Ascending aorta (tissue), 2 donors: ENCODE data around the gene SLC45A1. TPM values are rescaled to one million over a fixed set of nuclear protein-coding genes. Genes with fewer than 3 reads are reported as not detected.

Source experiments
- DNase-seq, 2 donors: peaks; one replicate each; pipeline ENCODE4 v3.0.0-alpha.2; 2019; ENCODE audit warnings: low spot score in 2 of 2
- H3K27ac ChIP-seq, 2 donors: fragments of 200-600 bp; sonication (generic); one replicate each; pipeline ENCODE4 v1.5.1; 2016 to 2017; ENCODE audit warnings: mild to moderate bottlenecking in 1 of 2
- H3K27me3 ChIP-seq: fragments of 200-600 bp; sonication (generic); one replicate; pipeline ENCODE4 v1.5.1; 2017
- H3K36me3 ChIP-seq, 2 donors: fragments of 200-600 bp; sonication (generic); one replicate each; pipeline ENCODE4 v1.5.1; 2016
- H3K4me1 ChIP-seq, 2 donors: fragments of 200-600 bp; sonication (generic); one replicate each; pipeline ENCODE4 v1.5.1; 2016 to 2017; ENCODE audit warnings: mild to moderate bottlenecking in 1 of 2
- H3K4me3 ChIP-seq, 2 donors: fragments of 200-600 bp; sonication (generic); one replicate each; pipeline ENCODE4 v1.5.1; 2016 to 2017; ENCODE audit warnings: mild to moderate bottlenecking in 1 of 2
- H3K9me3 ChIP-seq, 2 donors: fragments of 200-600 bp; sonication (generic); one replicate each; pipeline ENCODE4 v1.5.1; 2016
- intact Hi-C: fragments of 100-400 bp; cut with DNase I; formaldehyde crosslinking; loops from one replicate; pipeline ENCODE4 v1.15.1; 2023
- total RNA-seq: library from RNA; depleted of rRNA; stranded (reverse); fragments of >200 nt; gene quantifications from one replicate; pipeline ENCODE4 v1.1.0, GENCODE V29; 2016
- TF ChIP-seq, protein P1 (sequence below), 3 experiments: fragments of 200-600 bp in 2 of 3; fragments of 450-650 bp in 1 of 3; sonication (generic) in 2 of 3; IDR thresholded peaks; one replicate each; pipeline ENCODE4 v1.5.1; 2016 to 2019; ENCODE audit warnings: antibody characterized with exemption in 3 of 3, mild to moderate bottlenecking in 1 of 3, moderate library complexity in 1 of 3

The SLC45A1 gene
- total RNA-seq, 1 donor from 2014 or later = 3.2 TPM

DNA sequence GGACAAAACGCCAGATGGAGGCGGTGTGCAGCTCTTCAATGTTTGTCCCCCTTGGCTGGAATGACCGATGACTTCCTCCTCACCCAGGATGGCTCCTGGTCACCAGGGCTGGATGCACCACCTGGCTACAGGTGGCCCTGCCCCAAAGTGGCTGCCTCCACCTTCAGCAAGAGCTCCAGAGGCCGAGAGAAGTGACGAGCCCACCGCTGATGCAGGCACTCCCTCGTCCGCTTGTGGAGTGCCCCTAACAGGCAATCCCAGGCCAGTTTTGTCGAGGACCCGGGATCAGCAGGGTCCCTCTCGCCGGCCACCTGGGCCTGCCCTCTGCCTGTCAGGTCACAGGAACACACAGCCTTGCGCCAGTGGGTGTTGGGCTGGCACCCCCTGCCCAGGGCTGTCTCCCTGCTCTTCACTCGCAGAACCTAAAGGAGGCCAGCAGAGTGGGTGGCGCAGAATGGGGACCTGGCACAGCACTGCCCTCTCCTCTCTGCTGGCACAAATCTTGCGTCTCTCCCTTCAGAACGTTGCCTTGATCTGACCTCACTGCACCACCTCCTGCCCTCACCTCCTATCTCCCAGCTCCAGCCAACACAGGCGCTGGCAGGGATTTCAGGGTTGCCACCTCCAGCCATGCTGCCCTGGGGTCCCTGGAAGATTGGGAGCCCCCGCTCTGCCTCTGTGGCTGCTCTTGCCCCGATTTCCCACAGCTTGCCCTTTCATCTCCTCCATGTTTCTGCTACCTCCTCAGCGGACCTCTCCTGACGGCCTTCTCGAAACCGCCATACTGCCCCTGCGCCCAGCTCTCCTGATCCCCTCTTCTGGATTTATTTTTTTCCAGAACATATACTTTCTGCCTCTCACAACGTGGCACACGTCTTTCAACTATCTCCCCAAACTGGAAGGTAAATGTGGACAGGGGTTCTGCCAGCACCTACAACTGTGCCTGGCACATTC, 38.6 kb downstream of the SLC45A1 start:
- peaks cover 0 to 20% of the 10 kb centered on the region in 2 donors for H3K4me1 ChIP-seq

DNA sequence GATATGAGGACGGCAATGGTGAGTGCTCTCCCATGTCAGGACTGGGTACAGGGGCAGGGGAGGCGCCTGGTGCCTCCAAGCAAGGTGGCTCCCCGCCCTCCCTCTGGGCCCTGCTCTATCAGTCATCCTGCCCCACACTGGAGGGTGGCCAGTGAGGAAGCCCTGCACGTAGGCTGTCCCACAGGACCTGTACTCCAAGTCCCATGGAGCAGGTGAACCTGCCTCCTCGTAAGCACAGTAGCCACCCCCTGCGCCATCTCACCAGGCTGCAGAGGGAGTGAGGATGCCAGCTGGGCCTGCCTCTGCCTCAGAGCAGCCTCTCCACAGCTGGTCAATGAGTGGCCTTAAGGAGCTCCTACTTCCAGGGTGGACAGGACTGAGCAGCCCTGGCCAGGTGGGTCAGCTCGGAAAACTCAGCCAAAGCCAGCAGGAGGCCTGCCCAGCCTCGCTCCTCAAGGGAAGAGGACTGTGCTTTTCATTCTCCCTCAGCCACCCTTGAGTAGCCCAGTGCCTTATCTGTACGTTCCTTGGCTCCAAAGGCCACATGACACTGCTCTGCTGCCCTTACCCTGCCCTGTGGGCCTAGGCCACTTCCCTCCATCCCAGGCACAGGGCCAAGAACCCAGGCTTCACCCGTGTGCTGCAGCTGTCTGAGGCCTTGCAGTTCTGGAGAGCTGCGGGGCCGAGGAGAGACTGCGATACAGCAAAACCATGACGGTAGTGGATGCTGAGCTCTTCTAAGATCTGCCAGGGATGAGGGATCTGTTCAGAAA, 39.6 kb downstream of the SLC45A1 start:
- Histone ChIP-seq H3K9me3 (no peaks in the 10 kb centered on the region), H3K27ac (peak overlapping the region; percentile 23 to 50), H3K4me3 (no peak overlapping the region), H3K4me1 (peaks cover 0 to 13% of the 10 kb centered on the region in 2 donors), H3K27me3 (no peaks in the 10 kb centered on the region), H3K36me3 (peaks cover 81 to 94% of the 10 kb centered on the region in 2 donors)
- no peak for DNase-seq
- TF ChIP-seq, protein P1, sequence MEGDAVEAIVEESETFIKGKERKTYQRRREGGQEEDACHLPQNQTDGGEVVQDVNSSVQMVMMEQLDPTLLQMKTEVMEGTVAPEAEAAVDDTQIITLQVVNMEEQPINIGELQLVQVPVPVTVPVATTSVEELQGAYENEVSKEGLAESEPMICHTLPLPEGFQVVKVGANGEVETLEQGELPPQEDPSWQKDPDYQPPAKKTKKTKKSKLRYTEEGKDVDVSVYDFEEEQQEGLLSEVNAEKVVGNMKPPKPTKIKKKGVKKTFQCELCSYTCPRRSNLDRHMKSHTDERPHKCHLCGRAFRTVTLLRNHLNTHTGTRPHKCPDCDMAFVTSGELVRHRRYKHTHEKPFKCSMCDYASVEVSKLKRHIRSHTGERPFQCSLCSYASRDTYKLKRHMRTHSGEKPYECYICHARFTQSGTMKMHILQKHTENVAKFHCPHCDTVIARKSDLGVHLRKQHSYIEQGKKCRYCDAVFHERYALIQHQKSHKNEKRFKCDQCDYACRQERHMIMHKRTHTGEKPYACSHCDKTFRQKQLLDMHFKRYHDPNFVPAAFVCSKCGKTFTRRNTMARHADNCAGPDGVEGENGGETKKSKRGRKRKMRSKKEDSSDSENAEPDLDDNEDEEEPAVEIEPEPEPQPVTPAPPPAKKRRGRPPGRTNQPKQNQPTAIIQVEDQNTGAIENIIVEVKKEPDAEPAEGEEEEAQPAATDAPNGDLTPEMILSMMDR (IDR thresholded peaks at IDR 0.05) = no peak
- intact Hi-C loops = no loop called here

More for the DNA sequence above, 38.6 kb downstream of the SLC45A1 start:
- Histone ChIP-seq H3K4me3 (no peak overlapping the region), H3K9me3 (no peaks in the 10 kb centered on the region), H3K27ac (peak overlapping the region; percentile 6 to 50), H3K36me3 (peaks cover 71 to 84% of the 10 kb centered on the region in 2 donors), H3K27me3 (no peaks in the 10 kb centered on the region)
- TF ChIP-seq, protein P1 (IDR thresholded peaks at IDR 0.05) = no peak
- intact Hi-C loops = no loop called here
- DNase-seq = no peak

DNA sequence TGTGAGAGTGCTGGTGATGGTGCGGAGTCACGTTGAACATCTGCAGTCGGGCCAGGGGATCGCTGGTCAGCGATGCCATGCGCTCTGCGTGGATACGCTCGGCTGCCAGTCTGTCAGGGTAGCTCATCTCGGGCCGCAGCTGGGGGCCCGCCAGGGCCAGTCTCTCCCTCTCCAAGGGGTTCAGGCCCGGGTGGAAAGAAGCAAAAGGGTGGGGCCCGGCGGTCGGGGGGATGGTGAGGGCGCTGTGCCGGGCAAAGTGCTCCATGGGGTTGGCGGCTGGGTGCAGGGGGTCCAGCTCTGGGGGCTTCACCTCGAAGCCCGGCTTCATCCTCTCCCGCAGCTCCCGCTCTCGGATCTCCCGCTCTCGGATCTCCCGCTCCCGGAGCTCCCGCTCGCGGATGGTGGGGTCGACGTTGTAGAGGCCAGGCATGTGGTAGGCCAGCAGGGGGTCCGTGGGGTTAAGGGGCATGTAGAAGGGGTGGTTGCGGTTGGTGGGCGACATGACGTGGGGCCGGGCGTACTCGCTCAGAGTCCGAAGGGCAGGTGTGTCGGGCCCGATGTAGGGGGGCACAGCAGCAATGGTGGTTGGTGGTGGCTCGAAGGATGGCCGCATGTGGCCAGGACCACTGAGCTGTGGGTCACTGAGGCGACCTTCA, 40.5 kb downstream of the SLC45A1 start:
- TF ChIP-seq, protein P1 (IDR thresholded peaks at IDR 0.05) = no peak
- intact Hi-C loops = no loop called here
- H3K27me3 ChIP-seq = no peaks in the 10 kb centered on the region
- no peaks in the 10 kb centered on the region for H3K9me3 ChIP-seq
- H3K27ac ChIP-seq = peak overlapping the region in 1 of 2 donors; percentile 23
- peaks cover 88 to 100% of the 10 kb centered on the region in 2 donors for H3K36me3 ChIP-seq
- no peak for DNase-seq
- peaks cover 0 to 10% of the 10 kb centered on the region in 2 donors for H3K4me1 ChIP-seq
- H3K4me3 ChIP-seq = no peak overlapping the region

DNA sequence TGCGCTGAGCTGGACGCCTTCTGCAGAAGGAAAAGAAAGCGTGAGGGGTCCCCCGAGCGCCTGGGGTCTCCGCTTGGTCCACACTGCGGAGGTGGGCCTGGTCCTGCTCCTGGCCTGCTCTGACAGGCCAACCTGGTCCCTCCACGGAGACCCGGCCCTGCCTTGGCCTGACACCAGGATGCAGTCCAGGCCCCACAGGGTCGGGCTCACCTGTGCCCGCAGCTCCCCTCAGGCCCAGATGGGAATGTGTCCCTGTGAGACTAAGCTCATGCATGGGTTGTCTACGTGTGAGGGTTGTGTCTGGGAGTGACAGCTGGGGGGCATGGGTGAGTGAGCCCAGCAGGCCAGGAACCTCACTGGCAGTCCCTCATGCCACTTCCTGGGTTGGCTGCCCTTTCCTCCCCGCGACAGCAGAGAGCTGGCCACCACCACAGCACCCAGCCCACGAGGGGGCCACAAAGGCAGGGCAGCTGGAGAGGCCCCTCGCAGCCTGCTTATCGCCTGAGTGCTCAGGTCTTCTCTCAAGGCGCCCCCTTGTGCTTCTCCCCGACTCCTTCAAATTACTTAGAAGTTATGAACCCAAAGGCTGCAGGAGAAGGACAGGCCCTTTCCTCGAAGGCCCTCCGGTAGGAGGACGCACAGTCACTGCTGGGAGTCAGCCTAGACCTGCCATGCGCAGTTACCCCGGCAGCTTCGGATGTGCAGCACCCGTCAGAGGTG, 41.1 kb downstream of the SLC45A1 start:
- Histone ChIP-seq H3K4me3 (no peak overlapping the region), H3K4me1 (peaks cover 0 to 12% of the 10 kb centered on the region in 2 donors), H3K27me3 (no peaks in the 10 kb centered on the region), H3K36me3 (peaks cover 94 to 99% of the 10 kb centered on the region in 2 donors), H3K9me3 (no peaks in the 10 kb centered on the region), H3K27ac (no peak overlapping the region)
- TF ChIP-seq, protein P1 (IDR thresholded peaks at IDR 0.05) = no peak
- DNase-seq = no peak
- intact Hi-C loops = no loop called here
